GM12892 (cell line): ENCODE measurements around the gene RPP40.

Experiments
- POLR2A ChIP-seq: IDR thresholded peaks from 2 replicates; pipeline ENCODE4 v1.6.1; 2011; ENCODE audit warnings: low read depth, low read length, control low read depth
- POLR2AphosphoS5 ChIP-seq: IDR thresholded peaks from 2 replicates; pipeline ENCODE4 v1.6.1; 2011; ENCODE audit warnings: low read depth, low read length, control low read depth
- TAF1 ChIP-seq: IDR thresholded peaks from 2 replicates; pipeline ENCODE4 v1.6.1; 2011; ENCODE audit warnings: low read depth, mild to moderate bottlenecking, control low read depth, low read length, borderline replicate concordance

GRCh38 chr6:4961322-4962168 lies 42.3 kb downstream of the RPP40 start:
- TF ChIP-seq TAF1: no peak
- TF ChIP-seq POLR2A: no peak
- no peak for TF ChIP-seq POLR2AphosphoS5
